HG03039 (cell line): ENCODE results near the gene DOCK11.
"Not testable (repeated sequence)": the region's sequence is repeated elsewhere in the genome, so short reads cannot be mapped to it uniquely, and the experiment has no call there.

Experiments
- ATAC-seq: cut with Tn5 transposase; IDR thresholded peaks from one replicate; pipeline ENCODE4 v1.9.1; 2021; ENCODE audit warnings: mild to moderate bottlenecking, moderate library complexity; ENCODE audit not compliant: unreplicated experiment

The DOCK11 gene

GRCh38 chrX:118566359-118566758 lies 70.7 kb downstream of the DOCK11 start:
- no peak for ATAC-seq

- no peak for ATAC-seq
Observed at GRCh38 chrX:118569676-118570075, 74.1 kb downstream of the DOCK11 start.

- ATAC-seq = no peak
Observed at GRCh38 chrX:118570209-118570608, 74.6 kb downstream of the DOCK11 start.

GRCh38 chrX:118571836-118572235 lies 76.2 kb downstream of the DOCK11 start:
- ATAC-seq = no peak

- ATAC-seq = no peak
Observed at GRCh38 chrX:118574666-118575065, 79.1 kb downstream of the DOCK11 start.

GRCh38 chrX:118577041-118577440 lies 81.4 kb downstream of the DOCK11 start:
- no peak for ATAC-seq

GRCh38 chrX:118579417-118579816 lies 83.8 kb downstream of the DOCK11 start:
- no peak for ATAC-seq

- ATAC-seq = not testable (repeated sequence)
Observed at GRCh38 chrX:118582926-118583325, 87.3 kb downstream of the DOCK11 start.

- no peak for ATAC-seq
Observed at GRCh38 chrX:118583781-118584180, 88.2 kb downstream of the DOCK11 start.

- ATAC-seq = no peak
Observed at GRCh38 chrX:118585296-118585695, 89.7 kb downstream of the DOCK11 start.

- ATAC-seq = not testable (repeated sequence)
Observed at GRCh38 chrX:118586206-118586605, 90.6 kb downstream of the DOCK11 start.

- ATAC-seq = no peak
Observed at GRCh38 chrX:118588715-118589114, 93.1 kb downstream of the DOCK11 start.

GRCh38 chrX:118589227-118589626 lies 93.6 kb downstream of the DOCK11 start:
- ATAC-seq = no peak

- ATAC-seq = no peak
Observed at GRCh38 chrX:118593407-118593806, 97.8 kb downstream of the DOCK11 start.

GRCh38 chrX:118594697-118595420 lies 99.2 kb downstream of the DOCK11 start:
- ATAC-seq = no peak

GRCh38 chrX:118595501-118596042 lies 100.0 kb downstream of the DOCK11 start:
- no peak for ATAC-seq

GRCh38 chrX:118596390-118596789 lies 100.8 kb downstream of the DOCK11 start:
- no peak for ATAC-seq

- no peak for ATAC-seq
Observed at GRCh38 chrX:118603981-118604380, 108.4 kb downstream of the DOCK11 start.

GRCh38 chrX:118612290-118612689 lies 116.7 kb downstream of the DOCK11 start:
- no peak for ATAC-seq

GRCh38 chrX:118614150-118614549 lies 118.5 kb downstream of the DOCK11 start:
- ATAC-seq = no peak

GRCh38 chrX:118615141-118615540 lies 119.5 kb downstream of the DOCK11 start:
- no peak for ATAC-seq

- no peak for ATAC-seq
Observed at GRCh38 chrX:118621081-118621759, 125.6 kb downstream of the DOCK11 start.
